GM21825 (cell line): ENCODE results near the gene RASA4.
"Not testable (repeated sequence)": the region's sequence is repeated elsewhere in the genome, so short reads cannot be mapped to it uniquely, and the experiment has no call there.

ENCODE experiments used
- ATAC-seq: cut with Tn5 transposase; IDR thresholded peaks from one replicate; pipeline ENCODE4 v1.9.1; 2021; ENCODE audit warnings: mild to moderate bottlenecking, moderate library complexity; ENCODE audit not compliant: unreplicated experiment

RASA4 gene

DNA sequence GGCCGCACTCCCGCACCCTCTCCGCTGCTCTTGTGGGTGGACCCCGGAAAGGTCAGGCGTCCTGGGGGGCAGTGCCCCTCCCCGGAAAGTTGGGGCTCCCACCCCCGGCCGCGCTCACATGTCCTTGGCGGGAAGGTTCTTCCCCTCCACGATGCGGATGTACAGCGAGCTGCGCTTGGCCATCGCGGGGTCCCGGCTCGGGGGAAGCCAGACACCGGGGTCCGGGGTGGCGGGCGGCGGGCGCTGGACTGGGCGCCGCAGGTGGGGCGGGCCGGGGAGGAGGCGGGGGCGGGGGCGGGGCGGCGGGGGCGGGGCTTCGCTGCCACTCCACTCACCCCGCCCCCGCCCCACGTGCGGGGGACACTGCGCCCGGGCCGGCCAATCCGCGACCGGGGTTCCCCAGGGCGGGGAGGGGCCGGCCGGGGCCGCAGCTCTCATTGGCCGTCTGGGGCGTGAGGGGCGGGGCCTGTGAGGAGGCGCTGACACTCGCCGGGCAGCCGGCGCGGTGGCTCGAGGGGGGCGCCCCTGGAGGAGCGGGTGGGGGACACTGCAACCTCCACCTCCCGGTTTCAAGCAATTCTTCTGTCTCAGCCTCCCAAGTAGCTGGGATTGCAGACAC lies at the start of gene RASA4:
Gene RASA4 (minus strand): TSS at position 250 of the 619 bp plus-strand sequence. CDS start 67 bp downstream, at position 183.
- ATAC-seq = peak; percentile 58

DNA sequence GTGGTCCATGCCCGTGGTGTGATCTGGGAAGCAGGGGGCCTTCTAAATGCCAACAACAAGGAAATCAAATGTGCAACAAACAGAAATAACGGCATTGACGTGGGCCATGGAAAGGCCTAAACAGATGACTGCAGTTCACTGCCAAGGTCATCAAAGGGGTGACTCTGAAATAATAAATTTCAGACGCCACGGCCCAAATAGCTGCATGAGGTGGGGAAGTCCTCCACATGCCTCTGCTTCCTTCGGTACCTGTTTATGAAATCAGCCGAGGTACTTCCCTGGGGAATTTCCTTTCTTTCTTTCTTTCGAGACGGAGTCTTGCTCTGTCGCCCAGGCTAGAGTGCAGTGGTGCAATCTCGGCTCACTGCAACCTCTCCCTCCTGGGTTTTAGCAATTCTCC lies 48.2 kb upstream of the RASA4 start:
- not testable (repeated sequence) for ATAC-seq

DNA sequence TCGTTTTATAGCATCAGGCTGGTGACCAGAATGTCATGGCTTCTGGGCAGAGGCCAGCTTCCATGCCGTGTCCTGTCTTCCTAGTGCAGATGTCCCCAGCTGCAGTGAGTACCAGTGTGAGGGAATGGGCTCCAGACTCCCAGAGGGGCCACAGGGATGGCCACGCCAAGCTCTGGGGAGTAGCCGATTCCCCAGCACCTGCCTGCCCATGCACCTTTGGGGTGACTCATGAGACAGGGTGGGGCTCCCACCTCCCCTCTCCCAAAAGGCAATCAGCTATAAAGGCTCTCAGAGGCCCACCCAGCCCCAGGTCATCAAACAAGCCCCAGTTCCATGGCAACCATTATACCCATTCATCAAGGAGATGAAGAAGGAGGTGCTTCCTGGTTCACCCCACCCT lies 33.4 kb upstream of the RASA4 start, which contains the start of gene SPDYE2B:
Gene SPDYE2B (plus strand): TSS at position 396 of the 400 bp plus-strand sequence. CDS start 2,030 bp downstream, outside the sequence.
- not testable (repeated sequence) for ATAC-seq

DNA sequence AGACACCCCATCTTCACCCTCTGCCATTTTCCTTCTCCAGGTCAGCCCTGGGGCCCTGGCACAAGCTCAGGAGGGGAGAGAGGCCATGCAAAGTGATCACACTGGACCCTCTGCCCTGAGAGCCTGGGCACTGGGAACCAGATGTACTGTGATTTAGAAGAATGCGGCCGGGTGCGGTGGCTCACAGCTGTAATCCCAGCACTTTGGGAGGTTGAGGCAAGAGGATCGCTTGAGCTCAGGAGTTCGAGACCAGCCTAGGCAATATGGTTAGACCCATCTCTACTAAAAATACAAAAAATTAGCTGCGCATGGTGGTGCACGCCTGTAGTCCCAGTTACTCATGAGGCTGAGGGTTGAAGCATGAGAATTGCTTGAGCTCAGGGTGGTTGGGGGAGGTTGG lies 31.3 kb upstream of the RASA4 start:
- ATAC-seq = not testable (repeated sequence)

DNA sequence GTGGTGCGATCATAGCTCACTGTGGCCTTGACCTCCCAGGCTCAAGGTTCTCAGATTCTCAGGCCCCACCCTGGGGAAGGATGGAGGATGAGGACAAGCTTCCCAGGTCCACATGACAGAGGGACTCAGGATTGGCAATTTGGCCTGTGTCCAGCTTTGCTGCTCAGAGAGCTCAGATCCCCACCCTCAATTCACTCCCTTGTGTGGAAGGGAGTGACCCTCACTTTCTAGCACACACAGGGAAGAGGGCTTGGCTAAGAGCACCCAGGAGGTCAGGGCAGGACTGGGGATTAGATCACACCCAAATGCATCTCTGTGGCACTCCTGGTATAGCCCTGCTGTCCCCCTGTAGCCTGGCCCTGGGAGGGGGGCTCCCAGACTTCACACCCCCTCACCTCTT lies 26.8 kb upstream of the RASA4 start:
- not testable (repeated sequence) for ATAC-seq

DNA sequence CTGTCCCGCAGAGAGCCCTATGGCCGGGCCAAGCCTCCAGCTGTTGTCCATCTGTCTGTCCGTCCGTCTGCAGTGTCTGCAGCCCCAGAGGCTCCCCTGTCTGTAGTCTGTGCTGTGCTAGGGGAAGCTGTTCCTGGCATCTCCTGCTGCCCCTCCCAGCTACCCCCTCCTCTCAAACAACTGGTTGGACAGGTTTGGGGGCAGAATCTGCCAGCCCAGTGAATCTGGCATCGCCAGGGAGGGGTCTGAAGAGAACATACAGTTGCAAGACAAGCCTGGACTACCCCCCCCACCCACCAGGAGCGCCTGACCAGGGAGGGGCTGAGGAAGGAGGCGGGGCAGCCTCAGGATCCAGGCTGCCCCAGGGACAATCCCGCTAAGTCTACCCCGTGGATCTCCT lies 26.1 kb upstream of the RASA4 start, which contains the start of gene UPK3BL1:
Gene UPK3BL1 (minus strand): TSS at position 101 of the 400 bp plus-strand sequence. CDS start 50 bp downstream, at position 51.
- not testable (repeated sequence) for ATAC-seq

DNA sequence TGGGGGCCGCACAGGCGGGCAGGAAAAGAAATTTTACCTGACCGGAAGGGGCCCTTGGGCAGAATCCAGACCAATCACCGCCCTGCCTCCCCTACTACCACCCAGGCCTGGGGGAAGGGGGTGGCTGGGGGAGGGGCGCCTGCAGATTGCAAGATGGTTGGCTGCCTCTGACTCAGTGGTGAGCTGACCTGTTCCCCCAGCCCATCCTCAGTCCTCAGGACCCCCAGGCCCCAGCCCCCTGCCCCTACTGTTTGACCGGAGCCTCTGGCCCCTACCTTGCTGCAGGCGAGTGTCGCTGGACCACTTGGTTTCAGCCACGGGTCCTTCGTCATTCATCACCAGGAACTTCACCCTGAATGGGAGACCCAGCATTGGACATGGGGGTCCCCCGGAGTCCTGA lies 22.3 kb upstream of the RASA4 start:
- not testable (repeated sequence) for ATAC-seq

DNA sequence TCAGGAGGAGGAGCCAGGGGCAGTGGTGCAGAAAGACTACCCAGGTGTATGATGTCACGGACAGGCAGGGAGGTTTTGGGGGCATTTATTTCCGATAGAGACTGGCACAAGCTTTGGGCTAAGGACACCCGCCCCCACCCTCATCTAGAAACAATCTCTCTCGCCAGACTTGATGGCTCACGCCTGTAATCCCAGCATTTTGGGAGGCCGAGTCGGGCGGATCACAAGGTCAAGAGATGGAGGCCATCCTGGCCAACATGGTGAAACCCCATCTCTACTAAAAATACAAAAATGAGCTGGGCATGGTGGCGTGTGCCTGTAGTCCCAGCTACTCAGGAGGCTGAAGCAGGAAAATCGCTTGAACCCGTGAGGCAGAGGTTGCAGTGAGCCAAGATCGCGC lies 20.4 kb upstream of the RASA4 start:
- ATAC-seq = not testable (repeated sequence)

DNA sequence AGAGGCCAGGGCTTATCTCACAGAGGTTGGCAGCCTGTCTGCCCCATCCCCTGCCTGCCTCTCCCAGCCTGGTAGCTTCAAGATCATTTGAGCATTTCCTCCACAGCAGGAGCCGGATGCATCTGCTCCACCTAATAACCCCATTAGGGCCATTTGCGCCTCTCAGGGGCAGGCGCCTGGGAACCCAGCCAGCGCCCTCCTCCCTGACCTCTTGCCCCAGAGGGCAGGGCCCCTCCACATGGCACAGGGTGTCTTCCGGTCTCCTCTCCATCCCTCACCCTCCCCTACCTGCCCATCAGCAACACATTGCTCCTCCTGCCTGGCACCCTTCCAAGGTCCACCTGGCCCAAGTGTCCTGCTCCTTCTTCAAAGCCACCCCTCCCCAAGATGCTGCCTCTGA lies 18.8 kb upstream of the RASA4 start:
- not testable (repeated sequence) for ATAC-seq

DNA sequence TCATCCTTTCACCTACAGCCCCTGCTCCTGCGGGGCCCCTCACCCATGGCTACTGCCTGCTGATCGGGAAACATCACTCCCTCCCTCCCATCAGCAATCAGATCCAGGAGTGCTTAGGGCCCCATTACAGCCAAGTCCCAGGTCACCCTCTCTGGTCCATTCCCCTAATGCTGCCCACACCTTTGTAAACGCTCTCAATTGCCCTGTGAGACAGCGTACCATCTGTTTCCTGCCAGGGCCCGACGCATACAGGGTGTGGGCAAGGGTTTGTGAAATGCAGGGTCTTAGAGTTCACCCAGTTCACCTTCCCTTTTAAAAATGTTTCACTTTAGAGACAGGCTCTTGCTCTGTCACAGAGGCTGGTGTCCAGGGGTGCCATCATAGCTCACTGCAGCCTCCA lies 17.7 kb upstream of the RASA4 start:
- ATAC-seq = not testable (repeated sequence)

DNA sequence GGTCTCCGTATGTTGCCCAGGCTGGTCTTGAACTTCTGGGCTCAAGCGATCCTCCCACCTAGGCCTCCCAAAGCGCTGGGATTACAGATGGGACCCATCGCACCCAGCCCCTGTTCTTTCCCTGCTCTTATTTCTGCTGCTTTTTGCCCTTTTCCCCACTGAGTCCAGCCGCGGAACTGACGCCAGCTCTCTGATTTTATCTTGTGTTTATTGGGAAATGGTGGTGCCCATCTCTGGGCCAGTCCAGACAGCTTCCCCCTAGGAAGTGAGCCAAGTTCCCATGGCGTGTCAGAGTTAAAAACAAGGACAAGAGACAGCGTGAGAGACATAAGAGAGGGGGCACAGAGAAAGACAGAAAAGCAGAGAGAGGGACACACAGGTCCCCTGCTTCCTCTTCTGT lies 14.1 kb upstream of the RASA4 start:
- ATAC-seq = not testable (repeated sequence)

DNA sequence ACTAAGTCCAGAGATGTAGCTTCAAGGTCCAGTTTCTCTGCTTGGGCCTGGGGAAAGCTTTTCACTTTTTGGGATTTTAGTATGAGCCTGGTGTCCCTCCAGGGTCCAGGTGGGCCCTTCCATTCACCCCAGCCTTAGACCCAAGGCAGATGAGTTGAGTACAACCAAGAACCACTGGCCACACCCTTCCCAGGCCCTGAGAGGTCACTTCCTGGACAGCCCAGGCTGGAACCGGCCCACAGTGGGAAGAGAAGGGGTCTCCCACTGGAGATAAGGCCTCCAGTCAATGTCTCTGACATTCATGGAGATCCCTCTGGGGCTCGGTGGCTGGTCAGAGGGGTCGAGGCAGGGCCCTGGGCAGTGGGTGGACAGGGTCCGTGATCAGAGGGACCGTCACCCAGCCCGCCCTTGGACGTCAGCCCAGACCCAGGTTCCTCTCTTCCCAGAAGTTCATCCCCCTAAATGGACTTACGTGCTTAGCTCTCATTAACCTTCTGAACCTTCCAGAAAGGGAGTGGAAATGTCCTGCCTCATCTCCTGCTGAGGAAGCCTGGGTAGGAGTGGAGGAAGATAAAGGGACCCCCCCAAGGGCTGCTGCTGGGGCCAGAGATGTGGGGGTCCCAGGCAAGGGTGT lies 10.8 kb upstream of the RASA4 start:
- ATAC-seq = not testable (repeated sequence)

DNA sequence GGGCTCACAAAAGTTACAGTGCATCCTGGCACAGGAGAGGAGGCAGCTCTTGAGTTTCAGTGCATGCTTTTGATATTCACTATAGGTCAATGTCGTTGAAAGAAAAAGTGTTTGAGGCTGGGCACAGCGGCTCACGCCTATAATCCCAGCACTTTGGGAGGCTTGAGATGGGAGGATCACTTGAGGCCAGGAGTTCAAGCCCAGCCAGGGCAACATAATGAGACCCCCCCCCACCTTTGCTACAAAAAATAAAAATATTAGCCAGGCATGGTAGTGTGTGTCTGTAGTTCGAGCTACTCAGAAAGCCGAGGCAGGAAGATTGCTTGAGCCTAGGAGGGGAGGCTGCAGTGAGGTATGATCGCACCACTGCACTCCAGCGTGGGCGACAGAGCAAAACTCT lies 1.6 kb upstream of the RASA4 start:
- not testable (repeated sequence) for ATAC-seq

DNA sequence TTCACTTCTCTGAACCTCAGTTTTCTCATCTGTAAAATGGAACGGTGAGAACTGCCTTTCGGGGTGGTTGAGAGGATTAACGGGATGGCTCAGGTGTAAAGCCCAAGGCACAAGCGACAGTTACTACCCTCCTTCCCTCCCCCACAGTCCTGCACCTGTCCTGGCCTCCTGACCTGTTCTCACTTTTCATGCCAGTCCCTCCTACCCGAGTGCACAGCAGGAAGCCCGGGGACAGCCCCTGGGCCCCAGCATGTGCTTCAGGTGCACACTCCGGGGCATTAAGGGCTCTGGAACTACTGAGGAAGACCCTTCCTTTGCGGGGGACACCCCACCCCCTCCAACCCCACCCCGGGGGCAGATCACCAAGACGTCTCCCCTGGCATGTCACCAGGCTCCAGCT lies 626 bp downstream of the RASA4 start:
- ATAC-seq = peak; percentile 5

DNA sequence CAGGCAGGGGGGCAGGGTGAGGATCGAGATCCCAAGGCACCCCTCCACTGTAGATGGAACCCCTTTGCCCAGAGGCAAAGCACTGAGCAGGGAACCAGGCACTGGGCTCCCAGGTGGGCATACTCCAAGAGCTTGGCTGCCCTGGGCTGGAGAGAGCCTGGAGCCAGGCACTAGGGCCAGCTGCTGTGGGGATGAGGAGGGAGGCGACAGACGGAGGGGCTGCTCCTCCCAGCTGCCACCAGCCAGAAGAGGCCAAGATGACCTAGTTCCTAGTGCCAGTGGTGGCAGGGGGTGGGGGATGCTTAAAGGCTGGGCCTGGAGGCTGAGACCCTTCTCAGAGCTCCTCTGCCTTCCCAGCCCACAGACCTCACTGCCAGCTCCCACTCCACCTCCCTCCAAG lies 1.7 kb downstream of the RASA4 start:
- ATAC-seq = not testable (repeated sequence)

DNA sequence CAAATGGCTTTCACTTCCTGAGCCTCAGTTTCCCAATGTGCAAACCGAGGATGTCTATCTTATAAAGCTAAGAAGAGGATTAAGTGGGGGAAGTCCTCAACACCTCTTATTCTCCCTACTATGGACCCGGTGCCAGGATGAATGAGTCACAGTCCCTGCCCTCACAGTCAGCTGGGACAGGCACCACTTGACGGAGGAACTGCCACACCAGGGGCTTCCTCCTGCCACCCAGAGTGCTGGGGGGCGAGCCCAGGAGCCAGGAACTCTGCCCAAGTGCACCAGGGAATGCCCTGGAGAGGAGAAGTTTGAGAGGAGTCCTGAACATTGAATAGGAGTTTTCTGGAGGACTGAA lies 2.2 kb downstream of the RASA4 start:
- ATAC-seq = peak; percentile 24

DNA sequence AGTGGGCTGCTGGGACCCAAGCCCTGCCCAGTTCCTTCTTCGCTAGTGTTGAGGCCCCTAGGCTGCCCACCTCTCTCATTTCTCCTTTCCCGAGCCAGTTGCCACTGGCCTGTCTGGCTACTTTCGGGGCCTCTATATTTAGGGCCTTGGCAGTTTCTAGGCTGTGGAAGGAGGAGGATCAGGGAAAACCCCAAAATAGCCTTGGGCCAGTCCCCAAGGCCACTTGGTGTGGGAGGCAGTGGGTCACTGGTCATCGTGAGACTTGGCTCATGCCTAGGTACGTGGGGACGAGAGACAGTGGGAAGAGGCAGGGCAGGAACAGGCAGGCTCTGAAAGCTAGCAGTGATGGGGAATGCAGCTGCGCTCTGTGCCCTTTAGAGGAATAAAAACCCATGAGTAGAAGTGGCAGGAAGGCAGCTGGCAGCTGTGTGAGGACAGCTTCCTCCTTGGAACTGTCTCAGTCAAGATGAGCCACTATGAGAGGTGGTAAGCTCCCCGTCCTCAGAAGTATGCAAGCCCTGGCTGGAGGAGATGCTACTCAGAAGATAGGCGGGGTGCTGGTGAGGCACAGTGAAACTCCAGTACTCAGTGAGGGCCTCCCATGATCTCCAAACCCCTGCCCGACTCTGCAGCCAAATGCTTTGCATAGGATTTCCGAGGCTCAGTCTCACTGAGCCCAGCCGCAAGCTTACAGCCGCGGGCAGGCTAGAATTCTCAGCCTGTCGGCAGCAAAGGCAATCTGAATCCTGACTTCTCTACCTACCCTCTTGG lies 2.8 kb downstream of the RASA4 start:
- peak; percentile 50 for ATAC-seq

DNA sequence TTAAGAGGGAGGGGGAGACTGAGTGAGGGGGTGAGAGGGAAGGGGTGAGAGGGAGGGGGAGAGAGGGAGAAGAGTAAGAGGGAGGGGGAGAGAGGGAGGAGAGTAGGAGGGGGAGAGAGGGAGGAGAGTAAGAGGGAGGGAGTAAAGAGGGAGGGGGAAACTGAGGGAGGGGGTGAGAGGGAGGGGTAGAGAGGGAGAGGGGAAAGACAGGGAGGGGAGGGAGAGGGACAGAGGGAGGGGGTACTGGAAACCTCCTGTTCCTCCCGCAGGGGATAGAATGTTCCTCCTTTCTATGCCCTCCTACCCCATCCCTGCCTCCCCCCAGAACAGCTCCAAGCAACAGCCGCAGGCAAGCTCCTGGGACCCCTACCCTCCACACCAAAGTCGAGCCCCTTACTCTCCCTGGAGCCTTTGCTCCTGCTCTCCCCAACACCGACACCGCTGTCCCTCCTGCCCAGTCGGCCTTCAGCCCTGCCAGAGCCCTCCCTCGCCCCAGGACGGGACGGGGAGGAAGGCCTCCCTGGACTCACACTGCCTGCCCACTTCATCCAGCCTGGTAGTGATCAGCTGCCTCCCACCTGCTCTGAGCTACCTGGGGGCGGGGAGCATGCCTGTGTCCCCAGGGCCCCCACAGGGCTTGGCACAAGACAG lies 4.8 kb downstream of the RASA4 start:
- not testable (repeated sequence) for ATAC-seq

DNA sequence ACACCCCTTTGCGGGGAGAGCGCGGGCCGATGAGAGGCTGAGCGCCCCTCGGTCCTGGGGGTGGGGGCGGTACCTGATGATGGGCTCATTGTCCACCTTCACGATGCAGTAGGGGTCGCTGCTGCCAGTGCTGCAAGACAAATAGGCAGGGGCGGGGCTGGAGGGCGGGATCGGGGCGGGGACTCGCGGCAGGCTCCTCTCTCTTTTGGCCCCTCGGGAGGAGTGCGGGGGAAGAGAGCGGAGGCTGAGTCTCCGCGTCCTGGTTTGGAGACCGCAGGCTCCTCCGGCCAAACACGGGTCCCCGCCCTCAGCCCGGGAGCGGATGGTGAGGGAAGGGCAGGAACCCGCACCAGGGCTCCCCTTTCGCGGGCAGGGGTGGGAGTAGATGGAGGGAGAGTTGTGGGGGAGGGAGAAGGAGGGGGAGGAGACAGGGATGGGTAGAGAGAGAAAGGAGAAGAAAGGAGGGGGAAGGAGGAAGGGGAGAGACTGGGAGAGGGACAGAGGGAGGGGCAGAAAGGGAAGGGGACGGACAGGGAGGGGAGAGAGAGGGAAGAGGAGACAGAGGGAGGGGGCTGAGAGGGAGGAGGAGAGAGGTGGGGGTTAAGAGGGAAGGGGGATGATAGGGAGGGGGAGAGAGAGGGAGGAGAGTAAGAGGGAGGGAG lies 5.4 kb downstream of the RASA4 start:
- ATAC-seq = peak; percentile 34

DNA sequence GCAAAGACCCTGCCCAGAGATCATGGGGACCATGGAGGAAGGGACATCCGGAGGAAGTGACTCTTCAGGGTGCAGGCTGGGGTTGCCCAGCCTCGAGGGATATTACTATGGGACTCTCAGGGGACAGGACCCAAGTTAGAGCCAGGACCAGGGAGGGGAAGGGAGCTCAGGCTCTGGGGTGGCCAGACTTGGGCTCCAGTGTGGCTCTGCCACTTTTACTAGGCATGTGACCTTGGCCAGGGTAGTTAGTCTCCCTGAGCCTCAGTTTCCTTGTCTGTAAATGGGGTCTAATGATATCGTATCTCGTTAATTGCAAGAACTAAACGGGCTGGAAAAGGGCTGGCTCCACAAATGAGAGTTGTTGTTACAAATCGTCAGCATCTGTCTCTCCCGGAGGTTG lies 6.1 kb downstream of the RASA4 start:
- not testable (repeated sequence) for ATAC-seq

DNA sequence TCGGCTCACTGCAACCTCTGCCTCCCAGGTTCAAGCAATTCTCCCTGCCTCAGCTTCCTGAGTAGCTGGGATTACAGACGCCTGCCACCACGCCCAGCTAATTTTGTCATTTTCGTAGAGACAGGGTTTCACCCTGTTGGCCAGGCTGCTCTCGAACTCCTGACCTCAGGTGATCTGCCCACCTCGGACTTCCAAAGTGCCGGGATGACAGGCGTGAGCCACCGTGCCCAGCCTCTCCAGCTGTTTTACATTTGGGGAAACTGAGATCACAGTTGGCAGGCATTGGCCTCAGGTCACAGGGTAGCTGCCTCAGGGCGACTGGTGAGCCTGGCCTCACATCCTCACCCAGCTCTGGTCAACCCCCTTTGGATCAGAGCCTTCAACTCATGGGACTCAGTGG lies 6.8 kb downstream of the RASA4 start:
- ATAC-seq = not testable (repeated sequence)
